CD14-positive monocyte (primary cell): Measurements from ENCODE around the gene RELL1. TPM values are rescaled to one million over a fixed set of nuclear protein-coding genes. Genes with fewer than 3 reads are reported as not detected.

ENCODE experiments used
- DNase-seq, 3 donors: peaks; one replicate each; pipeline ENCODE4 v3.0.0-alpha.2; 2011 to 2022
- H2AFZ ChIP-seq: 2 replicates; pipeline ENCODE4 v1.6.0; 2012; ENCODE audit warnings: mild to moderate bottlenecking, low read depth, low read length, inconsistent platforms; ENCODE audit not compliant: insufficient read depth, poor library complexity, severe bottlenecking
- H3K27ac ChIP-seq, 2 donors: 1 replicate in 1 of 2; 2 replicates in 1 of 2; pipeline ENCODE4 v1.5.1; 2012 to 2013; ENCODE audit warnings: low read length in 2 of 2, control low read depth in 1 of 2, inconsistent platforms in 1 of 2, low read depth in 1 of 2, mild to moderate bottlenecking in 1 of 2
- H3K27me3 ChIP-seq, 2 donors: one replicate each; pipeline versions ENCODE4 v1.6.0 to v1.6.1; 2011 to 2013; ENCODE audit warnings: low read length in 2 of 2; ENCODE audit not compliant: control insufficient read depth in 2 of 2, insufficient read depth in 2 of 2
- H3K36me3 ChIP-seq, 2 donors: replicated peaks in 1 of 2; 1 replicate in 1 of 2; 2 replicates in 1 of 2; pipeline versions ENCODE4 v1.5.1 to v1.6.1; 2012 to 2013; ENCODE audit warnings: low read length in 2 of 2, control low read depth in 1 of 2, inconsistent platforms in 1 of 2, mild to moderate bottlenecking in 1 of 2; ENCODE audit not compliant: insufficient read depth in 2 of 2, control insufficient read depth in 1 of 2
- H3K4me1 ChIP-seq, 2 donors: 1 replicate in 1 of 2; 2 replicates in 1 of 2; pipeline versions ENCODE4 v1.5.1 to v1.6.1; 2012 to 2013; ENCODE audit warnings: low read length in 2 of 2, control low read depth in 1 of 2, inconsistent platforms in 1 of 2, mild to moderate bottlenecking in 1 of 2, moderate library complexity in 1 of 2; ENCODE audit not compliant: insufficient read depth in 2 of 2, control insufficient read depth in 1 of 2
- H3K4me2 ChIP-seq: replicated peaks from 2 replicates; pipeline ENCODE3; 2012; ENCODE audit warnings: low read length, moderate library complexity, mild to moderate bottlenecking; ENCODE audit not compliant: poor library complexity, severe bottlenecking; ENCODE audit errors: extremely low read depth
- H3K4me3 ChIP-seq, 3 experiments: fragments of 200-600 bp in 1 of 3; sonication (generic) in 1 of 3; replicated peaks in 1 of 3; 1 replicate in 2 of 3; 2 replicates in 1 of 3; pipeline ENCODE4 v1.5.1; 2011 to 2013; ENCODE audit warnings: low read length in 3 of 3, mild to moderate bottlenecking in 3 of 3, control low read depth in 2 of 3, low read depth in 2 of 3, inconsistent platforms in 1 of 3, moderate library complexity in 1 of 3
- H3K79me2 ChIP-seq: 2 replicates; pipeline ENCODE4 v1.6.0; 2012; ENCODE audit warnings: mild to moderate bottlenecking, control low read depth, inconsistent platforms, low read length, moderate library complexity; ENCODE audit not compliant: insufficient read depth
- H3K9ac ChIP-seq: 2 replicates; pipeline ENCODE4 v1.6.0; 2017; ENCODE audit warnings: low read length, mild to moderate bottlenecking; ENCODE audit not compliant: insufficient read depth, poor library complexity, severe bottlenecking
- H3K9me3 ChIP-seq, 2 donors: replicated peaks in 1 of 2; 1 replicate in 1 of 2; 2 replicates in 1 of 2; pipeline versions ENCODE4 v1.5.1 to v1.6.1; 2012 to 2013; ENCODE audit warnings: low read length in 2 of 2, control low read depth in 1 of 2; ENCODE audit not compliant: control insufficient read depth in 1 of 2, insufficient read depth in 1 of 2
- H4K20me1 ChIP-seq: 2 replicates; pipeline ENCODE4 v1.6.0; 2012; ENCODE audit warnings: mild to moderate bottlenecking, low read length, control low read depth, moderate library complexity; ENCODE audit not compliant: insufficient read depth
- H3K27ac Mint-ChIP-seq, 7 donors: one replicate each; pipeline ENCODE4 v1.8.0; 2020; ENCODE audit warnings: mild to moderate bottlenecking in 7 of 7, mixed read lengths in 7 of 7, moderate library complexity in 6 of 7, inconsistent platforms in 2 of 7
- H3K27me3 Mint-ChIP-seq, 3 donors: one replicate each; pipeline ENCODE4 v1.8.0; 2021 to 2022; ENCODE audit warnings: low read depth in 3 of 3, mild to moderate bottlenecking in 3 of 3, mixed read lengths in 3 of 3, moderate library complexity in 3 of 3, inconsistent platforms in 1 of 3
- H3K36me3 Mint-ChIP-seq, 2 donors: one replicate each; pipeline ENCODE4 v1.8.0; 2020; ENCODE audit warnings: mixed read lengths in 2 of 2, inconsistent platforms in 1 of 2, mild to moderate bottlenecking in 1 of 2
- H3K4me1 Mint-ChIP-seq: one replicate; pipeline ENCODE4 v1.8.0; 2020; ENCODE audit warnings: mild to moderate bottlenecking, mixed read lengths
- H3K4me3 Mint-ChIP-seq, 2 donors: one replicate each; pipeline ENCODE4 v1.8.0; 2020; ENCODE audit warnings: mild to moderate bottlenecking in 2 of 2, mixed read lengths in 2 of 2, moderate library complexity in 1 of 2
- H3K9me3 Mint-ChIP-seq, 7 donors: one replicate each; pipeline ENCODE4 v1.8.0; 2020 to 2022; ENCODE audit warnings: mixed read lengths in 7 of 7, mild to moderate bottlenecking in 6 of 7, moderate library complexity in 6 of 7, inconsistent platforms in 2 of 7
- WGBS: methylation state at CpG from one replicate; pipeline ENCODE4 v1.1.5; 2013; ENCODE audit warnings: missing lambda C conversion rate; ENCODE audit not compliant: insufficient coverage; 5-methylcytosine and 5-hydroxymethylcytosine counted together
- intact Hi-C, 2 donors: fragments of 100-400 bp; cut with micrococcal nuclease; formaldehyde crosslinking; loops; one replicate each; pipeline versions ENCODE4 v1.15.0 to v1.15.1; 2023
- polyA plus RNA-seq, 3 donors: library from polyadenylated mRNA; depleted of rRNA in 1 of 3; unstranded in 2 of 3; stranded (reverse) in 1 of 3; fragments of 300-500 nt in 2 of 3; fragments of >200 nt in 1 of 3; fragmentation: Illumina TruSeq in 2 of 3; gene quantifications; 1 replicate in 2 of 3; 2 replicates in 1 of 3; pipeline ENCODE4 v1.2.3, GENCODE V29; 2012 to 2021
- TF ChIP-seq, protein P1 (sequence below): fragments of 200-600 bp; IDR thresholded peaks from one replicate; pipeline ENCODE4 v1.8.0; 2022; ENCODE audit warnings: antibody characterized with exemption, mild to moderate bottlenecking

The RELL1 gene
- polyA plus RNA-seq, 3 donors, result 13.3 to 30.2 (median 16.2) TPM

DNA sequence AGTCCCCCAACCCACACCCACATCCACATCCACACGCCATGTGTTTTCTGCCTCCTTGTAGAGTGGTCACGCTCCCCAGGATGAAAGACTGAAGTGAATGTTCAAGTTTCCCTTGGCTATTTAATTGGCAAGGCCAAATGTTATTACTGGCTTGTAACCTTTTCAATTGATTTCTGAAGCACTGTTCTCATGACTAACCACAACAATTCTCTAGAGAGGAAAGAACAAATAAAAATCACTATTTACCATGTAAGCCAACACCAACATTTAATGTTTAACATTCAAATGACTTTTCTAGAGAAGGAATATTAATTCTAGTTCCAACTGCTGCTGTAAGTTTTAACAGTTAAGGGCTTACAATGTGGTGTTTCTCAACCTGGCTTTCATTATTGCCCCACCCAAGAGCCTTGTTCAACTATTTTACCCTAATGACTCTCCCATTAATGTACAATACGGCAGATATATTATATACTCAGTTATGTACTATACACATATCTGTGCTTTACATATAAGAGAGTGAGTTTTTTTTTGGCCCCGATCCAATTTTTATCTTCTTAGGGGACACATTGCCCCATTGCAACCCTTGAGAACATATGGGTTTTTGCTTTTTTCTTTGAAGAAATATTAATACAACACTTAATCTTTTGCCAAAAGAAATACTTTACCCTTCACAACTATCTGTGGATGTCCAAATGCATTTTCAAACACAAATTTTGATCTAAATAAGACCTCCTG lies 46.5 kb downstream of the RELL1 start:
- H3K36me3 ChIP-seq, result peaks cover 42 to 63% of the 10 kb centered on the region in 2 donors
- no peaks in the 10 kb centered on the region for H3K27me3 ChIP-seq
- H3K4me1 ChIP-seq, result peaks cover 7 to 12% of the 10 kb centered on the region in 2 donors
- TF ChIP-seq, protein P1, sequence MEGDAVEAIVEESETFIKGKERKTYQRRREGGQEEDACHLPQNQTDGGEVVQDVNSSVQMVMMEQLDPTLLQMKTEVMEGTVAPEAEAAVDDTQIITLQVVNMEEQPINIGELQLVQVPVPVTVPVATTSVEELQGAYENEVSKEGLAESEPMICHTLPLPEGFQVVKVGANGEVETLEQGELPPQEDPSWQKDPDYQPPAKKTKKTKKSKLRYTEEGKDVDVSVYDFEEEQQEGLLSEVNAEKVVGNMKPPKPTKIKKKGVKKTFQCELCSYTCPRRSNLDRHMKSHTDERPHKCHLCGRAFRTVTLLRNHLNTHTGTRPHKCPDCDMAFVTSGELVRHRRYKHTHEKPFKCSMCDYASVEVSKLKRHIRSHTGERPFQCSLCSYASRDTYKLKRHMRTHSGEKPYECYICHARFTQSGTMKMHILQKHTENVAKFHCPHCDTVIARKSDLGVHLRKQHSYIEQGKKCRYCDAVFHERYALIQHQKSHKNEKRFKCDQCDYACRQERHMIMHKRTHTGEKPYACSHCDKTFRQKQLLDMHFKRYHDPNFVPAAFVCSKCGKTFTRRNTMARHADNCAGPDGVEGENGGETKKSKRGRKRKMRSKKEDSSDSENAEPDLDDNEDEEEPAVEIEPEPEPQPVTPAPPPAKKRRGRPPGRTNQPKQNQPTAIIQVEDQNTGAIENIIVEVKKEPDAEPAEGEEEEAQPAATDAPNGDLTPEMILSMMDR, result no peak
- H3K4me3 ChIP-seq, result no peak overlapping the region
- no CpG with 5 or more reads among the region's 4 CpGs for WGBS
- no peaks in the 10 kb centered on the region for H3K9me3 Mint-ChIP-seq
- H3K36me3 Mint-ChIP-seq, result peaks cover 59 to 69% of the 10 kb centered on the region in 2 donors
- no peaks in the 10 kb centered on the region for H3K9me3 ChIP-seq
- H3K27ac Mint-ChIP-seq, result peak overlapping the region in 1 of 7 donors; percentile 50
- peaks cover 0 to 2% (median 0%) of the 10 kb centered on the region in 3 donors for H3K27me3 Mint-ChIP-seq
- H3K4me1 Mint-ChIP-seq, result peaks cover 16% of the 10 kb centered on the region
- no peak overlapping the region for H3K4me3 Mint-ChIP-seq
- H2AFZ ChIP-seq, result no peak overlapping the region
- H3K9ac ChIP-seq, result no peak overlapping the region
- DNase-seq, result no peak
- H3K4me2 ChIP-seq, result no peak overlapping the region
- no peak overlapping the region for H3K27ac ChIP-seq
- intact Hi-C loops, result no loop called here
- H3K79me2 ChIP-seq, result no peaks in the 10 kb centered on the region
- H4K20me1 ChIP-seq, result peaks cover 34% of the 10 kb centered on the region

DNA sequence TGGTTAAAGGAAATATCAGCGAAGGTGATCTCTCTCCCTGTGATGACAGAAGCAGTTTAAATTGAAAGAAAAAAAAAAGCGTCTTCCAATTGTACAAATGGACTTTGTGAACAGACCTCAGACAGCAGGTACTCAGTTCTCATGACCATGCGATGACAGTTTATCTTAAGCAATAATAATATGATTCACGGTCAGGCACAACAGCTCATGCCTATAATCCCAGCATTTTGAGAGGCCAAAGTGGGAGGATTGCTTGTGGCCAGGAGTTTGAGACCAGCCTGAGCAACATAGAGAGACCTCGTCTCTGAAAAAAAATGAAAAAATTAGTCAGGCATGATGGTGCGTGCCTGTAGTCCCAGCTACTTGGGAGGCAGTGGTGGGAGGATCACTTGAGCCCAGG lies 51.0 kb downstream of the RELL1 start:
- Histone ChIP-seq H3K9ac (no peak overlapping the region), H3K27ac (no peak overlapping the region), H3K4me2 (no peak overlapping the region), H3K9me3 (no peaks in the 10 kb centered on the region), H3K36me3 (peaks cover 67 to 81% of the 10 kb centered on the region in 2 donors), H3K4me1 (peaks cover 4 to 6% of the 10 kb centered on the region in 2 donors), H3K79me2 (no peaks in the 10 kb centered on the region), H3K4me3 (no peak overlapping the region), H2AFZ (no peak overlapping the region), H4K20me1 (peaks cover 21% of the 10 kb centered on the region), H3K27me3 (no peaks in the 10 kb centered on the region)
- TF ChIP-seq, protein P1, result no peak
- 100% methylated on average over 2 of the region's 6 CpGs for WGBS
- peaks cover 72 to 76% of the 10 kb centered on the region in 2 donors for H3K36me3 Mint-ChIP-seq
- H3K4me1 Mint-ChIP-seq, result peaks cover 12% of the 10 kb centered on the region
- H3K9me3 Mint-ChIP-seq, result no peaks in the 10 kb centered on the region
- no peak for DNase-seq
- H3K27ac Mint-ChIP-seq, result peak overlapping the region in 1 of 7 donors; percentile 23
- intact Hi-C loops, result no loop called here
- H3K4me3 Mint-ChIP-seq, result no peak overlapping the region
- peaks cover 0 to 4% (median 1%) of the 10 kb centered on the region in 3 donors for H3K27me3 Mint-ChIP-seq
